GM04504 (cell line): Measurements from ENCODE around the gene DNM1L.

ENCODE experiments used
- DNase-seq: peaks from one replicate; pipeline ENCODE4 v3.0.0-alpha.2; 2012; ENCODE audit warnings: low read depth

Gene DNM1L

DNA sequence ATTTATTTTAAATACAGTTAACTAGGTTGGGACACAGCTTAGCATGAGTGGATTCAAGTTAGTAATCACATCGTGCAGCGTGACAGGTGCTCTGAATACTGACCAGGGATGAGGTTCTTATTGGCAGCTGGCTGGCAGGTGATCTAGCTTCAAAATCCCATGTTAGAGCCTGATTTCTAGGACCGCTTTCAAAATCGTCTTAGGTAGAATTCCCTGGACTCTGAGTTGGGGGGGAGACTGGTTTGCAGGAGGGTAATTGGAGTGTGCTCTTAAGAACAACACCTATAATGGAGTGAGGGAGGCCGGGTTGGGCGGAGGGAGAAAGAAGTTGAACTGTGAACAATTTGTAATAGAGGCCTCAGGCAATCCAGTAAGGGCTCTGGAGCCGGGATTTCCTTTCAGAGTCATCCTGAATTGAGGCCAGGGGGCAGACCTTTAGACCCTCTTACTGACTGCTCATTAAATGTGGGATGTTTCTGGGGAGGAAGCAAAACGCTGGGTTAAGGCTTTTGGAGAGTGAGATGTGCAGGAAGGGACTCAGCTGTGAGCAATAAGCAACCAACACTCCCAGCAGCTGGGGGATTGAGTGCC lies 77.5 kb downstream of the DNM1L start:
- no peak for DNase-seq

GRCh38 chr12:32757157-32757556 lies 78.1 kb downstream of the DNM1L start:
- DNase-seq = no peak

DNA sequence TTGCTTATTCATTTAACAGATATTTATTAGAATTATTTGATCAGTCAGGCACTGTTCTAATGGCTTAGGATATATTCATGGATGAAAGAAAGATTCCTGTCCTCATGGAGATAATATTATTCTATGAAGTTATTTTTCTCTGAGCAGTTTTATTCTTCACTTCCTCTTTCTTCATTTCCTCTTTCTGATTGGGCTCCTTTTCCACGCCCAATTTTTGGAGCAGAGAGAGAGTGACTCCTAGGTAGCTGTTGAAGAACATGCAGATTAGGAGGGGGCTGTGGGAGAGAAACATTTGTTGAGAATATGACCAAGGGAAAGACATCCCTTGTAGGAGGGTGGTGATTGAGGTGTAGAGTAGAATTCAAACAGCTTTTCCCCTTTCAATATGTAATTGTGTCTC lies 82.6 kb downstream of the DNM1L start:
- no peak for DNase-seq

GRCh38 chr12:32765906-32766305 lies 86.8 kb downstream of the DNM1L start:
- no peak for DNase-seq

- DNase-seq = no peak
Measured at GRCh38 chr12:32768518-32768917, 89.4 kb downstream of the DNM1L start.

- DNase-seq = no peak
Measured at GRCh38 chr12:32770141-32770540, 91.0 kb downstream of the DNM1L start.

GRCh38 chr12:32773691-32774090 lies 94.6 kb downstream of the DNM1L start:
- no peak for DNase-seq

- no peak for DNase-seq
Measured at GRCh38 chr12:32776258-32776657, 97.2 kb downstream of the DNM1L start.

- no peak for DNase-seq
Measured at GRCh38 chr12:32777159-32777558, 98.1 kb downstream of the DNM1L start.

DNA sequence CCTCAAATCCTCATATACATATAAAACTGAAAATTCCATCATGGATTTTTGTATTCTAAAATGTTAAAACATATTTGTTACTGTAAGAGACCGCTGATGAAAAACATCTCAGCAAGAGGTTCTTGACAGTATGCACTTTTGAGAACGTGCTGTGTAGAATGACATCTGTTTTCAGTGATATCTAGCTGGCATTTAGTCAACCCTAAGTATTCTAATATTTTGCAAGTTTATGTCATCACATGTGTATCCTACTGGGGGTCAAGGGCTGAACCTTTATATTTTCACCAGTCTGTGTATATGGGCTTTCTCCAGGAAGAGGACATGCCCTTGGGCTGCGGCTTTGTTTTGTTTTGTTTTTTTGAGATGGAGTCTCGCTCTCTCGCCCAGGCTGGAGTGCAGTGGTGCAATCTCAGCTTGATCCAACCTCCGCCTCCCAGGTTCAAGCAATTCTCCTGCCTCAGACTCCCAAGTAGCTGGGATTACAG lies 98.6 kb downstream of the DNM1L start:
- DNase-seq = no peak

- DNase-seq = no peak
Measured at GRCh38 chr12:32780071-32780470, 101.0 kb downstream of the DNM1L start.

DNA sequence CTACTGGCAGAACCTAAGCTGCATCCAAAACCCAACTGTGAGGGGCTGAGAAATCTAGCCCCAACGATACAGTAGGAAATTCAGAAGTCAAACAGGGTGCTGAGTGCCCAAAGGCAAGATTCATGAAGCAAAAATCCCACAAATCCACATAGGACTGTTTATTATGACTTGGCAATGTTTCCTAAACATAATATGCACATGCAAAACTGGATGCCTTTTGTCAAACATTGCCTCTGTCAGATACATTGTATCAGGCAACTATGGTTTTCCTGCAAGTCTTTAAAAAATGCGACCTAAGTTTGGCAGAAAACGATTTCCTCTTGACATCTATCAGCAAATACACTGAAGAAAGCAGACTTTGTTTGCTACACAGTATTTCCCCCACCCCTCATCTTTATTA lies 103.9 kb downstream of the DNM1L start:
- DNase-seq = no peak

DNA sequence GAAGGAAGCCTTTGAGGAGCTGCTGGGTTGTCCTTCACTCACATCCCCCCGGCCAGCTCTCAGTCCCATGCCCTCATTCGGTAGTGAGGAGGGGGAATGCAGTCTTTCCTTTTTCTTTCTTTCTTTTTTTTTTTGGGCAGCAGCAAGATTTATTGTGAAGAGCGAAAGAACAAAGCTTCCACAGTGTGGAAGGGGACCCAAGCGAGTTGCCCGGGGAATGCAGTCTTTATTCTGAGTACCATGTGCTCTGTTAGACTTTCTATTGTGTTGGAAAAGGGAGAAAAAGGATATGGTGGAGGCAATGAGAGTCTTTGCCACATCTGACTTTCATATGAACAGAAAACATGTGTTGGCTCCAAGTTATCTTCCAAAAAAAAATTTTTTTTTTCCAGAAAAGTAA lies 106.5 kb downstream of the DNM1L start:
- DNase-seq = no peak

GRCh38 chr12:32788405-32788804 lies 109.3 kb downstream of the DNM1L start:
- no peak for DNase-seq

- DNase-seq = no peak
Measured at GRCh38 chr12:32789446-32789845, 110.3 kb downstream of the DNM1L start.

DNA sequence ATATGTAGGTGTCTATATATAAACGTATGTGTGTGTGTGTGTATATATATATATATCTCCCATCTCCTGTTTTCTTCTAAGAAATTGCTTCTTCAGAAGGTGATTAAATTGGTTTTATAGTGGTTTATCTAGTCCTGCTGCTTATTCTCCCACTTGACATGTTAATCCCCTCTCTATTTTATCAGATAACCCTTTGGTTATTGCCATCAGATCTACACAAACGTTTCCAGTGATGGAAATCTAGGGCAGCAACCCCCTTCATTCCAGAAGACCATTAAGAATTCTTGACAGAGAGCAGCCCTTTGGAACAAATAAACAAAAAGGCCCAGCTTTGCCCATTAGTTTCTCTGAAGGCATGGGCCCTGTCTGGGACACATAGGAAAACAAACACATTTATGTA lies 110.8 kb downstream of the DNM1L start:
- no peak for DNase-seq

DNA sequence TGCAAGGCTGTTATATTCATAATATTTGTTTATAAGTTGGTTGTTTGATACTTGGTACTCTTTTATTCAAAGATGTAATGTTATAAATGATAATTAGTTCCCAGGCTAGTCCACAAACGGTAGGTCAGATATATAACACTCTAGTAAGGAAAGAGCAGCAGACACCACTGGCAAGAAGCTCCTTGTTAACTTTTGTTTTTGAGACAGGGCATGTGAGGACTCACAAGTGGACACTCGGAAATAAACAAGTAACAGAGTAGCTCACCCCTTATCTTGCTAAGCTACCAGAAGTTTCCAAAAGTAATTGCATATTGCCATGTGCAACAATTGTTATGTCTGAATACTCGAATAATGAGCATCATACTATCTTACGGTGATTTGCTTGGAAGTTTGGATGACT lies 115.2 kb downstream of the DNM1L start:
- no peak for DNase-seq
